Hepatocyte (in vitro differentiated cells): ENCODE measurements around the gene STUB1. TPM values are rescaled to one million over a fixed set of nuclear protein-coding genes. Genes with fewer than 3 reads are reported as not detected.

ENCODE experiments used
- DNase-seq: peaks from one replicate; pipeline ENCODE4 v3.0.0-alpha.2; 2016; ENCODE audit warnings: low spot score
- H2AFZ ChIP-seq: fragments of 200-600 bp; sonication (generic); 2 replicates; pipeline ENCODE4 v1.6.0; 2016; ENCODE audit warnings: antibody characterized with exemption, mild to moderate bottlenecking
- H3K27ac ChIP-seq: fragments of 200-600 bp; sonication (generic); 2 replicates; pipeline ENCODE4 v1.5.1; 2016; ENCODE audit warnings: mild to moderate bottlenecking
- H3K27me3 ChIP-seq: fragments of 200-600 bp; sonication (generic); 2 replicates; pipeline ENCODE4 v1.6.1; 2016
- H3K36me3 ChIP-seq: fragments of 200-600 bp; sonication (generic); replicated peaks from 2 replicates; pipeline ENCODE4 v1.5.1; 2016; ENCODE audit warnings: low read depth; ENCODE audit not compliant: insufficient read depth
- H3K4me1 ChIP-seq: fragments of 200-600 bp; sonication (generic); 2 replicates; pipeline ENCODE4 v1.5.1; 2016; ENCODE audit warnings: mild to moderate bottlenecking, moderate library complexity; ENCODE audit not compliant: insufficient read depth
- H3K4me2 ChIP-seq: fragments of 200-600 bp; sonication (generic); 2 replicates; pipeline ENCODE4 v1.6.0; 2016
- H3K4me3 ChIP-seq: fragments of 200-600 bp; sonication (generic); 2 replicates; pipeline ENCODE4 v1.5.1; 2016; ENCODE audit warnings: mild to moderate bottlenecking
- H3K79me2 ChIP-seq: fragments of 200-600 bp; sonication (generic); 2 replicates; pipeline ENCODE4 v1.6.0; 2017; ENCODE audit warnings: mild to moderate bottlenecking
- H3K9me2 ChIP-seq: fragments of 200-600 bp; sonication (generic); replicated peaks from 2 replicates; pipeline ENCODE4 v1.6.0; 2017; ENCODE audit warnings: mild to moderate bottlenecking; ENCODE audit not compliant: insufficient read depth
- H3K9me3 ChIP-seq: fragments of 200-600 bp; sonication (generic); 2 replicates; pipeline ENCODE4 v1.5.1; 2016; ENCODE audit warnings: low read depth, mild to moderate bottlenecking
- H4K20me1 ChIP-seq: fragments of 200-600 bp; sonication (generic); 2 replicates; pipeline ENCODE4 v1.6.0; 2016; ENCODE audit warnings: mild to moderate bottlenecking; ENCODE audit not compliant: insufficient read depth, poor library complexity, severe bottlenecking
- CTCF ChIP-seq: fragments of 200-600 bp; sonication (generic); IDR thresholded peaks from 2 replicates; pipeline ENCODE4 v1.5.1; 2016; ENCODE audit warnings: antibody characterized with exemption, mild to moderate bottlenecking; ENCODE audit not compliant: poor library complexity
- EZH2 ChIP-seq: fragments of 200-600 bp; sonication (generic); IDR thresholded peaks from 2 replicates; pipeline ENCODE4 v1.6.1; 2016; ENCODE audit warnings: antibody characterized with exemption, mild to moderate bottlenecking, borderline replicate concordance
- EZH2phosphoT487 ChIP-seq: fragments of 200-600 bp; sonication (generic); IDR thresholded peaks from one replicate; pipeline ENCODE4 v1.6.1; 2018; ENCODE audit warnings: antibody characterized with exemption, mild to moderate bottlenecking, low read depth, moderate library complexity; ENCODE audit not compliant: unreplicated experiment, severe bottlenecking
- WGBS: methylation state at CpG from one replicate; pipeline ENCODE4 v1.1.6; 2016; ENCODE audit warnings: low lambda C conversion rate; ENCODE audit errors: missing lambda C conversion rate; 5-methylcytosine and 5-hydroxymethylcytosine counted together
- polyA plus RNA-seq: library from polyadenylated mRNA; unstranded; fragments of >200 nt; fragmentation: Nextera tagmentation; extraction: Ambion mirVana; gene quantifications from 2 replicates; pipeline ENCODE4 v1.2.1, GENCODE V29; 2016
- total RNA-seq: library from RNA; depleted of rRNA; stranded (reverse); fragments of >200 nt; gene quantifications from 2 replicates; pipeline ENCODE4 v1.2.3, GENCODE V29; 2014

Gene STUB1
- total and polyA plus RNA-seq, 2 experiments from 2014 or later, result 116 to 249 TPM

DNA sequence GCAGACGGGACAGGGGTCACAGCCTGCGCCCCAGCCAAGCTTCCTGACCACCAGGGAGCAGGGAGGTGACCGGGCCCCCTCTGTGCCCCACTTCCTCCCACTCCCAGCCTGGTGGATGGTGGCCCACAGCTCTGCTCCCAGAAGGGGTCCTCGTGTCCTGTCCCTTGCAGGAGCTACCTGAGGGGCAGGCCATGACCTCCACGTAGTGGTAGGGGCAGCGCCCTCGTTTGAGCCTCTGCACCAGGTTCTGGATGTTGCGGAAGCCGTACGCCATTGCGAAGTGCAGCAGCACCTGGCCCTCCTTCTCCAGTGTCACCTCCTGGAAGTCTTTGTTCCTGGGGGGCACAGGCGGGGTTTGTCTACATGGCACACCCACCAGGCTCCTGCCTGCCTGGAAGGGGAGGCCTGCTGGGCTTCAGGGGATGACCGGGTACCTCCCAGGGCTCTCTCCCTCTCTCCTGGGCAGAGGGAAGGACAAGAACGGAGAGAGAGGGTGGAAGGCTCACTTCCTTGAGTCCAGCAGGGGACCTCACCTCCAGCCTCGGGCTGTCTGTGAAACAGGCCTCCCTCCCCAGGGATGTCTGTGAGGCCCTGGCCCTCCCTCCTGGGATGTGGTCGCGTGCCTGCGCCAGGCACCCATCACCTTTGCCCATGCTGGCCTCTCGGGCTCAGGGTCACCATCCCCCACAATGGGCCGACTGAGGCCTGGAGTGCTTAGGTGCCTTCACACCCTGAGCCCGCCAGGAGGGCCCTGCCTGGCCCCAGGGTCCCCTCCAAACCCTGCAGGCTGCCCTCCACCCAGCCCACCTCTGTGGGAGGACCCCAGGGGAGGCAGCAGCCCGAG is 50.7 kb downstream of the STUB1 start:
- peaks cover 17% of the 10 kb centered on the region for H3K4me1 ChIP-seq
- no peaks in the 10 kb centered on the region for H3K79me2 ChIP-seq
- no peak overlapping the region for H3K4me2 ChIP-seq
- H3K4me3 ChIP-seq, result no peak overlapping the region
- DNase-seq, result no peak
- H2AFZ ChIP-seq, result no peak overlapping the region
- TF ChIP-seq EZH2phosphoT487, result no peak
- no peak for TF ChIP-seq CTCF
- no peak for TF ChIP-seq EZH2
- 93% methylated on average over 22 of the region's 22 CpGs for WGBS
- no peaks in the 10 kb centered on the region for H3K9me3 ChIP-seq
- H3K36me3 ChIP-seq, result no peaks in the 10 kb centered on the region
- H3K9me2 ChIP-seq, result no peaks in the 10 kb centered on the region
- no peak overlapping the region for H3K27ac ChIP-seq
- peaks cover 7% of the 10 kb centered on the region for H3K27me3 ChIP-seq
- H4K20me1 ChIP-seq, result no peaks in the 10 kb centered on the region

DNA sequence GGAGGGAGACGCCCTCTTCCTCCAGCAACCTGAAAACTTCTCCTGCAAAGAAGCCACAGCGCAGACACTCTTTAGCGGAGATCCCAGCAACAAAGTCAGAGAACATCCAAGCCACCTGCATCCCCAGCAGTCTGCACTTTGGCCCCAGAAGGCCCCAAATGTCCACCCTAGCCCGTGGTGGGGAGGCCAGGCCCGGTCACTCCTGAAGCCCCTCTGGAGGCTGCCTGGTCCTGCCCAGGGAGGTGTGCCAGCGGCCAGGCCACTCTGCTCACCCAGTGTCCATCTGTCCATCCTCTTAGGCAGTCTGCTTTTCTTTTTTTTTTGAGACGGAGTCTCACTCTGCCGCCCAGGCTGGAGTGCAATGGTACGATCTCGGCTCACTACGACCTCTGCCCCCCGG is 52.1 kb downstream of the STUB1 start:
- no peak overlapping the region for H3K27ac ChIP-seq
- H3K36me3 ChIP-seq, result no peaks in the 10 kb centered on the region
- H2AFZ ChIP-seq, result no peak overlapping the region
- peaks cover 14% of the 10 kb centered on the region for H3K4me1 ChIP-seq
- no peaks in the 10 kb centered on the region for H3K79me2 ChIP-seq
- no peak for DNase-seq
- no peaks in the 10 kb centered on the region for H3K9me3 ChIP-seq
- H3K27me3 ChIP-seq, result peaks cover under 1% of the 10 kb centered on the region
- H4K20me1 ChIP-seq, result no peaks in the 10 kb centered on the region
- TF ChIP-seq CTCF, result no peak
- TF ChIP-seq EZH2phosphoT487, result no peak
- no peak for TF ChIP-seq EZH2
- no peak overlapping the region for H3K4me2 ChIP-seq
- H3K9me2 ChIP-seq, result no peaks in the 10 kb centered on the region
- 94% methylated on average over 12 of the region's 12 CpGs for WGBS
- H3K4me3 ChIP-seq, result no peak overlapping the region

Other genes starting within 250 kb of the STUB1 start
- 41.7 and 51.0 TPM in 2 replicates for gene CAPN15, start 152.7 kb upstream of the STUB1 start, total RNA-seq
- gene CAPN15, start 152.7 kb upstream of the STUB1 start, polyA plus RNA-seq, result 42.7 and 47.9 TPM in 2 replicates
- not detected in 2 replicates for gene PRR35, start 120.0 kb upstream of the STUB1 start, total RNA-seq
- not detected in 2 replicates for gene PRR35, start 120.0 kb upstream of the STUB1 start, polyA plus RNA-seq
- gene NHLRC4, start 113.4 kb upstream of the STUB1 start, total RNA-seq, result 1.0 and 1.2 TPM in 2 replicates
- gene NHLRC4, start 113.4 kb upstream of the STUB1 start, polyA plus RNA-seq, result 0.25 and 1.7 TPM in 2 replicates
- 26.7 and 30.0 TPM in 2 replicates for gene PIGQ, start 110.4 kb upstream of the STUB1 start, total RNA-seq
- 58.6 and 64.6 TPM in 2 replicates for gene PIGQ, start 110.4 kb upstream of the STUB1 start, polyA plus RNA-seq
- gene RAB40C, start 90.3 kb upstream of the STUB1 start, total RNA-seq, result 28.4 and 30.2 TPM in 2 replicates
- 30.8 and 32.7 TPM in 2 replicates for gene RAB40C, start 90.3 kb upstream of the STUB1 start, polyA plus RNA-seq
- 0.24 and 0.43 TPM in 2 replicates for gene WFIKKN1, start 49.4 kb upstream of the STUB1 start, total RNA-seq
- gene WFIKKN1, start 49.4 kb upstream of the STUB1 start, polyA plus RNA-seq, result 0.88 and 2.1 TPM in 2 replicates
- gene METTL26, start 44.1 kb upstream of the STUB1 start, total RNA-seq, result 75.4 and 77.9 TPM in 2 replicates
- gene METTL26, start 44.1 kb upstream of the STUB1 start, polyA plus RNA-seq, result 151 and 155 TPM in 2 replicates
- gene MCRIP2, start 38.6 kb upstream of the STUB1 start, total RNA-seq, result 43.0 and 61.4 TPM in 2 replicates
- gene MCRIP2, start 38.6 kb upstream of the STUB1 start, polyA plus RNA-seq, result 95.2 and 100 TPM in 2 replicates
- 6.4 and 14.4 TPM in 2 replicates for gene WDR90, start 31.0 kb upstream of the STUB1 start, total RNA-seq
- gene WDR90, start 31.0 kb upstream of the STUB1 start, polyA plus RNA-seq, result 25.1 and 30.3 TPM in 2 replicates
- gene RHOT2, start 12.3 kb upstream of the STUB1 start, total RNA-seq, result 41.8 and 63.2 TPM in 2 replicates
- 158 and 201 TPM in 2 replicates for gene RHOT2, start 12.3 kb upstream of the STUB1 start, polyA plus RNA-seq
- 2.3 and 3.4 TPM in 2 replicates for gene RHBDL1, start 4.7 kb upstream of the STUB1 start, total RNA-seq
- 4.2 and 8.1 TPM in 2 replicates for gene RHBDL1, start 4.7 kb upstream of the STUB1 start, polyA plus RNA-seq
- 44.3 and 47.8 TPM in 2 replicates for gene JMJD8, start 3.9 kb downstream of the STUB1 start, total RNA-seq
- 83.4 and 84.3 TPM in 2 replicates for gene JMJD8, start 3.9 kb downstream of the STUB1 start, polyA plus RNA-seq
- gene WDR24, start 10.0 kb downstream of the STUB1 start, total RNA-seq, result 6.7 and 15.1 TPM in 2 replicates
- gene WDR24, start 10.0 kb downstream of the STUB1 start, polyA plus RNA-seq, result 22.2 and 24.0 TPM in 2 replicates
- gene FBXL16, start 25.4 kb downstream of the STUB1 start, total RNA-seq, result 0.07 and 0.28 TPM in 2 replicates
- gene FBXL16, start 25.4 kb downstream of the STUB1 start, polyA plus RNA-seq, result 0.28 and 0.38 TPM in 2 replicates
- gene METRN, start 34.7 kb downstream of the STUB1 start, total RNA-seq, result 8.3 and 22.7 TPM in 2 replicates
- 68.1 and 80.4 TPM in 2 replicates for gene METRN, start 34.7 kb downstream of the STUB1 start, polyA plus RNA-seq
- 32.0 and 38.8 TPM in 2 replicates for gene ANTKMT, start 40.7 kb downstream of the STUB1 start, total RNA-seq
- gene ANTKMT, start 40.7 kb downstream of the STUB1 start, polyA plus RNA-seq, result 81.0 and 81.8 TPM in 2 replicates
- 2.2 and 3.4 TPM in 2 replicates for gene CCDC78, start 46.0 kb downstream of the STUB1 start, total RNA-seq
- gene CCDC78, start 46.0 kb downstream of the STUB1 start, polyA plus RNA-seq, result 5.8 and 6.8 TPM in 2 replicates
- 14.5 and 15.5 TPM in 2 replicates for gene HAGHL, start 46.7 kb downstream of the STUB1 start, total RNA-seq
- 31.5 and 32.3 TPM in 2 replicates for gene HAGHL, start 46.7 kb downstream of the STUB1 start, polyA plus RNA-seq
- 28.5 and 39.0 TPM in 2 replicates for gene CIAO3, start 60.6 kb downstream of the STUB1 start, total RNA-seq
- 42.8 and 61.8 TPM in 2 replicates for gene CIAO3, start 60.6 kb downstream of the STUB1 start, polyA plus RNA-seq
- 2.4 and 2.5 TPM in 2 replicates for gene MSLN, start 80.3 kb downstream of the STUB1 start, total RNA-seq
- 5.6 and 8.0 TPM in 2 replicates for gene MSLN, start 80.3 kb downstream of the STUB1 start, polyA plus RNA-seq
- gene RPUSD1, start 108.0 kb downstream of the STUB1 start, total RNA-seq, result 25.2 and 27.6 TPM in 2 replicates
- 34.5 and 37.8 TPM in 2 replicates for gene RPUSD1, start 108.0 kb downstream of the STUB1 start, polyA plus RNA-seq
- 5.1 and 9.7 TPM in 2 replicates for gene CHTF18, start 108.2 kb downstream of the STUB1 start, total RNA-seq
- gene CHTF18, start 108.2 kb downstream of the STUB1 start, polyA plus RNA-seq, result 18.1 and 21.6 TPM in 2 replicates
- not detected in 2 replicates for gene GNG13, start 120.3 kb downstream of the STUB1 start, total RNA-seq
- gene GNG13, start 120.3 kb downstream of the STUB1 start, polyA plus RNA-seq, result not detected in 2 replicates